GM12892 (cell line): ENCODE data around the gene CAPZA3. TPM values are rescaled to one million over a fixed set of nuclear protein-coding genes. Genes with fewer than 3 reads are reported as not detected.
"Not testable (repeated sequence)": the region's sequence is repeated elsewhere in the genome, so short reads cannot be mapped to it uniquely, and the experiment has no call there.

Experiments used
- DNase-seq: peaks from one replicate; pipeline ENCODE4 v3.0.0; 2011; ENCODE audit not compliant: insufficient read length
- FAIRE-seq: peaks from 2 replicates; lab custom pipeline; 2011; peaks lifted over from hg19 to GRCh38; lab: Jason Lieb, UNC
- POLR2A ChIP-seq: IDR thresholded peaks from 2 replicates; pipeline ENCODE4 v1.6.1; 2011; ENCODE audit warnings: low read depth, low read length, control low read depth
- POLR2AphosphoS5 ChIP-seq: IDR thresholded peaks from 2 replicates; pipeline ENCODE4 v1.6.1; 2011; ENCODE audit warnings: low read depth, low read length, control low read depth
- TAF1 ChIP-seq: IDR thresholded peaks from 2 replicates; pipeline ENCODE4 v1.6.1; 2011; ENCODE audit warnings: low read depth, mild to moderate bottlenecking, control low read depth, low read length, borderline replicate concordance
- polyA plus RNA-seq: library from polyadenylated mRNA; unstranded; fragments of >200 nt; gene quantifications from one replicate; pipeline ENCODE4 v1.2.1, GENCODE V29; 2012; ENCODE audit warnings: missing spikeins, inconsistent platforms; ENCODE audit not compliant: missing spikeins

The CAPZA3 gene
- not detected for polyA plus RNA-seq

GRCh38 chr12:18737819-18738218 is at the start of gene CAPZA3, which contains the start of gene PLCZ1:
CAPZA3 (plus strand) TSS chr12:18738119; CDS start chr12:18738269, 150 bp downstream.
PLCZ1 (minus strand) TSS chr12:18738012; CDS start chr12:18737371, 641 bp downstream.
- DNase-seq (no peak), FAIRE-seq (no peak)
- no peak for TF ChIP-seq TAF1
- no peak for TF ChIP-seq POLR2AphosphoS5
- no peak for TF ChIP-seq POLR2A

GRCh38 chr12:18689771-18690170 is 48.1 kb upstream of the CAPZA3 start:
- FAIRE-seq, result no peak
- TF ChIP-seq POLR2A, result no peak
- no peak for TF ChIP-seq POLR2AphosphoS5
- TF ChIP-seq TAF1, result no peak

GRCh38 chr12:18690653-18691052 is 47.3 kb upstream of the CAPZA3 start:
- no peak for TF ChIP-seq TAF1
- no peak for TF ChIP-seq POLR2A
- no peak for TF ChIP-seq POLR2AphosphoS5
- DNase-seq, result no peak

More at GRCh38 chr12:18689771-18690170, 48.1 kb upstream of the CAPZA3 start:
- DNase-seq, result no peak

GRCh38 chr12:18693986-18694385 is 43.9 kb upstream of the CAPZA3 start:
- DNase-seq, result not testable (repeated sequence)

More at GRCh38 chr12:18690653-18691052, 47.3 kb upstream of the CAPZA3 start:
- FAIRE-seq, result no peak

GRCh38 chr12:18696971-18697602 is 40.8 kb upstream of the CAPZA3 start:
- no peak for FAIRE-seq
- DNase-seq, result no peak
- TF ChIP-seq TAF1, result no peak

More at GRCh38 chr12:18693986-18694385, 43.9 kb upstream of the CAPZA3 start:
- not testable (repeated sequence) for FAIRE-seq

GRCh38 chr12:18700271-18700670 is 37.6 kb upstream of the CAPZA3 start:
- FAIRE-seq (no peak), DNase-seq (no peak)
- TF ChIP-seq POLR2A (no peak), POLR2AphosphoS5 (no peak), TAF1 (no peak)

GRCh38 chr12:18703321-18703720 is 34.6 kb upstream of the CAPZA3 start:
- DNase-seq (no peak), FAIRE-seq (no peak)
- TF ChIP-seq POLR2AphosphoS5, result no peak

- FAIRE-seq (no peak), DNase-seq (no peak)
- TF ChIP-seq TAF1, result no peak
- TF ChIP-seq POLR2A, result no peak
- no peak for TF ChIP-seq POLR2AphosphoS5
These were observed 34.0 kb upstream of the CAPZA3 start for GRCh38 chr12:18703911-18704310.

- FAIRE-seq (no peak), DNase-seq (no peak)
- TF ChIP-seq TAF1, result no peak
These were observed 31.1 kb upstream of the CAPZA3 start for GRCh38 chr12:18706798-18707197.

- DNase-seq (no peak), FAIRE-seq (no peak)
- TF ChIP-seq TAF1 (no peak), POLR2AphosphoS5 (no peak)
These were observed 21.7 kb upstream of the CAPZA3 start for GRCh38 chr12:18716236-18716635.

GRCh38 chr12:18718462-18718861 is 19.5 kb upstream of the CAPZA3 start:
- DNase-seq (no peak), FAIRE-seq (no peak)
- TF ChIP-seq TAF1 (no peak), POLR2A (no peak), POLR2AphosphoS5 (no peak)

GRCh38 chr12:18719922-18720510 is 17.9 kb upstream of the CAPZA3 start:
- FAIRE-seq (no peak), DNase-seq (no peak)
- TF ChIP-seq POLR2AphosphoS5, result no peak
- TF ChIP-seq TAF1, result no peak
- no peak for TF ChIP-seq POLR2A
